HepG2 (cell line): ENCODE measurements around the gene ACTR1B. TPM values are rescaled to one million over a fixed set of nuclear protein-coding genes. Genes with fewer than 3 reads are reported as not detected.

Experiments
- BHLHE40 ChIP-seq: IDR thresholded peaks from 2 replicates; pipeline ENCODE4 v1.6.1; 2011; ENCODE audit warnings: low read length, improper control_type of control experiment
- CHCHD3 ChIP-seq: sonication (generic); formaldehyde crosslinking; IDR thresholded peaks from 2 replicates; pipeline ENCODE4 v1.8.0; 2022; ENCODE audit warnings: mild to moderate bottlenecking, missing genetic modification reagents, moderate library complexity
- EHMT2 ChIP-seq: fragments of 200-600 bp; sonication (generic); IDR thresholded peaks from 2 replicates; pipeline ENCODE4 v1.7.0; 2017; ENCODE audit warnings: antibody characterized with exemption, low read depth, low read length, borderline replicate concordance
- ETV5 ChIP-seq: IDR thresholded peaks from 2 replicates; pipeline ENCODE4 v1.6.1; 2018; ENCODE audit warnings: missing biosample characterization, missing genetic modification reagents, inconsistent platforms, borderline replicate concordance
- GLI4 ChIP-seq: sonication (generic); formaldehyde crosslinking; IDR thresholded peaks from 2 replicates; pipeline ENCODE4 v1.5.1; 2020; ENCODE audit warnings: missing genetic modification reagents, mild to moderate bottlenecking, moderate library complexity, borderline replicate concordance
- KLF6 ChIP-seq: IDR thresholded peaks from 2 replicates; pipeline ENCODE4 v1.8.0; 2016; ENCODE audit warnings: missing biosample characterization, missing genetic modification reagents
- RCOR2 ChIP-seq: IDR thresholded peaks from 2 replicates; pipeline ENCODE4 v1.6.1; 2016; ENCODE audit warnings: missing biosample characterization, missing genetic modification reagents
- SMAD9 ChIP-seq: sonication (generic); formaldehyde crosslinking; IDR thresholded peaks from 2 replicates; pipeline ENCODE4 v1.5.1; 2020; ENCODE audit warnings: mild to moderate bottlenecking, missing genetic modification reagents
- SMARCE1 ChIP-seq: fragments of 450-650 bp; IDR thresholded peaks from 2 replicates; pipeline ENCODE4 v1.6.1; 2017; ENCODE audit warnings: borderline replicate concordance
- XBP1 ChIP-seq: sonication (generic); formaldehyde crosslinking; IDR thresholded peaks from 2 replicates; pipeline ENCODE4 v1.5.0; 2020; ENCODE audit warnings: missing genetic modification reagents
- ZFP41 ChIP-seq: sonication (generic); formaldehyde crosslinking; IDR thresholded peaks from 2 replicates; pipeline ENCODE4 v1.4.0; 2020; ENCODE audit warnings: mild to moderate bottlenecking, missing genetic modification reagents, borderline replicate concordance
- ZIK1 ChIP-seq: sonication (generic); formaldehyde crosslinking; IDR thresholded peaks from 2 replicates; pipeline ENCODE4 v1.5.0; 2020; ENCODE audit warnings: mild to moderate bottlenecking, low read depth, missing genetic modification reagents, borderline replicate concordance
- ZNF138 ChIP-seq: sonication (generic); formaldehyde crosslinking; IDR thresholded peaks from 2 replicates; pipeline ENCODE4 v1.5.0; 2020; ENCODE audit warnings: mild to moderate bottlenecking, low read depth, missing genetic modification reagents
- ZNF670 ChIP-seq: sonication (generic); formaldehyde crosslinking; IDR thresholded peaks from 2 replicates; pipeline ENCODE4 v1.8.0; 2022; ENCODE audit warnings: mild to moderate bottlenecking, missing genetic modification reagents, borderline replicate concordance
- ZNF724P ChIP-seq: sonication (generic); formaldehyde crosslinking; IDR thresholded peaks from 2 replicates; pipeline ENCODE4 v1.8.0; 2022; ENCODE audit warnings: missing genetic modification reagents, borderline replicate concordance
- ZNF776 ChIP-seq: sonication (generic); formaldehyde crosslinking; IDR thresholded peaks from 2 replicates; pipeline ENCODE4 v1.4.0; 2020; ENCODE audit warnings: mild to moderate bottlenecking, missing genetic modification reagents
- ZSCAN30 ChIP-seq: sonication (generic); formaldehyde crosslinking; IDR thresholded peaks from 2 replicates; pipeline ENCODE4 v1.5.0; 2020; ENCODE audit warnings: mild to moderate bottlenecking, missing genetic modification reagents
- polyA plus RNA-seq, 8 experiments: library from polyadenylated mRNA; depleted of rRNA in 3 of 8; stranded (reverse) in 7 of 8; unstranded in 1 of 8; fragments of >200 nt; fragmentation: Illumina TruSeq in 4 of 8; extraction: Trizol in 4 of 8; gene quantifications; 2 replicates each; pipeline versions ENCODE4 v1.2.1 to v1.2.3, GENCODE V29; 2011 to 2016; ENCODE audit warnings: low read depth in 4 of 8, missing spikeins in 1 of 8, mixed read lengths in 1 of 8; ENCODE audit not compliant: insufficient read depth in 1 of 8
- total RNA-seq, 5 experiments: library from RNA; depleted of rRNA; stranded (reverse); fragments of >200 nt; fragmentation: Illumina TruSeq; extraction: Trizol; gene quantifications; 2 replicates each; pipeline ENCODE4 v1.2.3, GENCODE V29; 2016; ENCODE audit warnings: low read depth in 1 of 5
- TF ChIP-seq, protein P1 (sequence below): sonication (generic); formaldehyde crosslinking; IDR thresholded peaks from 2 replicates; pipeline ENCODE4 v1.4.0; 2020; ENCODE audit warnings: missing genetic modification reagents
- TF ChIP-seq, protein P2 (sequence below): sonication (generic); formaldehyde crosslinking; IDR thresholded peaks from 2 replicates; pipeline ENCODE4 v1.8.0; 2022; ENCODE audit warnings: mild to moderate bottlenecking, missing genetic modification reagents, borderline replicate concordance
- TF ChIP-seq, protein P3 (sequence below): sonication (generic); formaldehyde crosslinking; IDR thresholded peaks from 2 replicates; pipeline ENCODE4 v1.5.0; 2020; ENCODE audit warnings: mild to moderate bottlenecking, low read depth, missing genetic modification reagents, borderline replicate concordance
- TF ChIP-seq, protein P4 (sequence below): sonication (generic); formaldehyde crosslinking; IDR thresholded peaks from 2 replicates; pipeline ENCODE4 v1.4.0; 2020; ENCODE audit warnings: missing genetic modification reagents, mild to moderate bottlenecking, borderline replicate concordance

ACTR1B gene
- total and polyA plus RNA-seq, 2 of the 13 experiments (the other 11 are each of a cell fraction or from before 2014, with no cell fraction given): 61.7 to 76.7 TPM

DNA sequence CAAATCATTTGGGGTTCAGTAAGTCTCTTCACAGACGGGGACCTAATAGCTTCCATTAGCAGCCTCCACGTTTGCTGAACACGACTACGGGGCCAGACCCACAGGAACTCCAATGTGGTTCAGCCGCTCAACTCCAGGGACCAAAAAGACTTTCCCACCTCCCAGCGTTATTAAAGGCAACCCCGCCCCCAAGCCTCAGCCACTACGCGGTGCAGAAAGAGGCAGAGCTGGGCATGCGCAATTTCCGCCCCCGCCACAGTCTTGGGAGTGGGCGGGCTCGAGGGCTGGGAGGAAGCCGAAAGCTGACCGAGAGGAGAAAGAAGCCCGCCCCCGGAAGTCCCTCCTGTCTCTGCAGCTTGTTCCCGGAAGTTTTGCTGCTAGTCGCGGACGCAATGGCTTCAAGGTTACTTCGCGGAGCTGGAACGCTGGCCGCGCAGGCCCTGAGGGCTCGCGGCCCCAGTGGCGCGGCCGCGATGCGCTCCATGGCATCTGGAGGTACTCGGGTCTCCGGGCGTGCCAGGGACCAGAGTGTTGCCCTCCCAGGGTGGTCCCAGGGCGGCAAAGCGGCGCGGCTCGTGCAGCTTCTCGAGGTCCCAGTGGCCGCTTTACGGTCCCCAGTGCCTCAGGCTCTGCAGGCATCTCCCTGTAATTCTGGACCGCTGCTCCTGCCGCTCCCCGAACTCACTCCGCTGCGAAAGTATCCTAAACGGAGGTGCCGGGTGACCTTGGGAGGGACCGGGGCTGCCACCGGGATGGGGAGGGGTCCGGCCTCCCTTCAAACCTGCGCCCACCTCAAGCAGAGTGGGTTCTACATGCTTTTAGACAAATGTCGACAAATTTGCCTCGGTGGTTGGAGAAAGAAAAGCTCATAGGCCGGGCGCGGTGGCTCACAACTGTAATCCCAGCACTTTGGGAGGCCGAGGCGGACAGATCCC is 17.9 kb downstream of the ACTR1B start, which contains the start of gene COX5B (continued):
- TF ChIP-seq, protein P1, sequence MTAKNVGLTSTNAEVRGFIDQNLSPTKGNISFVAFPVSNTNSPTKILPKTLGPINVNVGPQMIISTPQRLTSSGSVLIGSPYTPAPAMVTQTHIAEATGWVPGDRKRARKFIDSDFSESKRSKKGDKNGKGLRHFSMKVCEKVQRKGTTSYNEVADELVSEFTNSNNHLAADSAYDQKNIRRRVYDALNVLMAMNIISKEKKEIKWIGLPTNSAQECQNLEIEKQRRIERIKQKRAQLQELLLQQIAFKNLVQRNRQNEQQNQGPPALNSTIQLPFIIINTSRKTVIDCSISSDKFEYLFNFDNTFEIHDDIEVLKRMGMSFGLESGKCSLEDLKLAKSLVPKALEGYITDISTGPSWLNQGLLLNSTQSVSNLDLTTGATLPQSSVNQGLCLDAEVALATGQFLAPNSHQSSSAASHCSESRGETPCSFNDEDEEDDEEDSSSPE (CRISPR knock-in tag): peak; percentile 70
- TF ChIP-seq GLI4 (peak; percentile 86; the same call in 1 of the 2 replicates), BHLHE40 (no peak; the same call in 1 of the 2 replicates), KLF6 (CRISPR knock-in tag) (peak; percentile 93; the same call in 1 of the 2 replicates), EHMT2 (no peak), SMAD9 (CRISPR knock-in tag) (peak; percentile 86; the same call in 1 of the 2 replicates), ZIK1 (CRISPR knock-in tag) (no peak), ZNF724P (peak; percentile 80; the same call in 1 of the 2 replicates), ZNF776 (CRISPR knock-in tag) (0 out of 2 replicates have a peak, but pooled peaks have one; percentile 18), ETV5 (CRISPR knock-in tag) (peak; percentile 71; the same call in 1 of the 2 replicates), SMARCE1 (no peak), CHCHD3 (CRISPR knock-in tag) (0 out of 2 replicates have a peak, but pooled peaks have one; percentile 50), XBP1 (CRISPR knock-in tag) (no peak), ZNF138 (CRISPR knock-in tag) (peak; percentile 73; the same call in 1 of the 2 replicates), ZFP41 (no peak; the same call in 1 of the 2 replicates), RCOR2 (CRISPR knock-in tag) (0 out of 2 replicates have a peak, but pooled peaks have one; percentile 1), ZSCAN30 (no peak), ZNF670 (CRISPR knock-in tag) (peak; percentile 70; the same call in 1 of the 2 replicates)
- TF ChIP-seq, protein P2, sequence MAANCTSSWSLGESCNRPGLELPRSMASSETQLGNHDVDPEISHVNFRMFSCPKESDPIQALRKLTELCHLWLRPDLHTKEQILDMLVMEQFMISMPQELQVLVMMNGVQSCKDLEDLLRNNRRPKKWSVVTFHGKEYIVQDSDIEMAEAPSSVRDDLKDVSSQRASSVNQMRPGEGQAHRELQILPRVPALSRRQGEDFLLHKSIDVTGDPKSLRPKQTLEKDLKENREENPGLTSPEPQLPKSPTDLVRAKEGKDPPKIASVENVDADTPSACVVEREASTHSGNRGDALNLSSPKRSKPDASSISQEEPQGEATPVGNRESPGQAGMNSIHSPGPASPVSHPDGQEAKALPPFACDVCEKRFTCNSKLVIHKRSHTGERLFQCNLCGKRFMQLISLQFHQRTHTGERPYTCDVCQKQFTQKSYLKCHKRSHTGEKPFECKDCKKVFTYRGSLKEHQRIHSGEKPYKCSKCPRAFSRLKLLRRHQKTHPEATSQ: 0 out of 2 replicates have a peak, but pooled peaks have one; percentile 62
- TF ChIP-seq, protein P3, sequence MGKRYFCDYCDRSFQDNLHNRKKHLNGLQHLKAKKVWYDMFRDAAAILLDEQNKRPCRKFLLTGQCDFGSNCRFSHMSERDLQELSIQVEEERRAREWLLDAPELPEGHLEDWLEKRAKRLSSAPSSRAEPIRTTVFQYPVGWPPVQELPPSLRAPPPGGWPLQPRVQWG (CRISPR knock-in tag): no peak
- TF ChIP-seq, protein P4, sequence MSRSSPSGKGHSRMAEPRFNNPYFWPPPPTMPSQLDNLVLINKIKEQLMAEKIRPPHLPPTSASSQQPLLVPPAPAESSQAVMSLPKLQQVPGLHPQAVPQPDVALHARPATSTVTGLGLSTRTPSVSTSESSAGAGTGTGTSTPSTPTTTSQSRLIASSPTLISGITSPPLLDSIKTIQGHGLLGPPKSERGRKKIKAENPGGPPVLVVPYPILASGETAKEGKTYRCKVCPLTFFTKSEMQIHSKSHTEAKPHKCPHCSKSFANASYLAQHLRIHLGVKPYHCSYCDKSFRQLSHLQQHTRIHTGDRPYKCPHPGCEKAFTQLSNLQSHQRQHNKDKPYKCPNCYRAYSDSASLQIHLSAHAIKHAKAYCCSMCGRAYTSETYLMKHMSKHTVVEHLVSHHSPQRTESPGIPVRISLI (CRISPR knock-in tag): peak; percentile 26; the same call in 1 of the 2 replicates
